Measurements from ENCODE around the gene MRPS10.
A peak's percentile ranks its signal among the peaks of the same experiment; 100 is the strongest.
"Not testable (repeated sequence)": the region's sequence is repeated elsewhere in the genome, so short reads cannot be mapped to it uniquely, and the experiment has no call there.

Gene MRPS10

DNA sequence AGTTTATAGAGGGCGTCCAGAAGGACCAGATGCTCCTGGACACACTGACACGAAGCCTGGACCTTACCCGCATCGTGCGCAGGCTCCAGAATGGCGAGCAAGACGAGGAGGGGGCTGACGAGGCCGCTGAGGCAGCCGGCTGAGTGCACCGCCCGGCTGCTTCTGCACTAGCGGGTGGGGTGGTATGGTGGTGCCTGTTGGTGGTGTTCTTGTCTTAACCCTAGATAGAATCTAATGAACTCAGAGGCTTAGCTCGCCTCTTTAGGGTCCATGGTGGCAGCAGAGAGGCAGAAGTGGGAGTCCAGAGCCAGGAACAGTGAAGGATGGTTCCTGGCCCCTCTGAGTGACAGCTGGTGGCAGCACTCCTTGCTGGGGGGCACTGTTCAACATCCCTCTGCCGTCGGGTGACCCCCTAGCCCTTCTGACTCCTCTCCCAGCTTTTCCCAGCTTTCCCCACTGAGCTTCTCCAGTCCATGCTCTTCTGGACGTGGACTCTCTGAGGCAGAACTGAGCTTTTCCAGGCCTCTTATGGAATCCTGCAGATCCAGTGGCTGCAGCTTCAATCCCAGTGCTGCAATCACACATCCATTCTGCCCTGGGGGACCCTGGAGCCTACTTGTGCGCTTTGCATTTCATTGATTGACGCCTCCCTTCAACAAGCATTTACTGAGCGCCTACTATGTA, 38.3 kb downstream of the MRPS10 start:
- DNase-seq (ENCODE audit: extremely low read depth, low read depth): no peak
- TF ChIP-seq, protein P1, sequence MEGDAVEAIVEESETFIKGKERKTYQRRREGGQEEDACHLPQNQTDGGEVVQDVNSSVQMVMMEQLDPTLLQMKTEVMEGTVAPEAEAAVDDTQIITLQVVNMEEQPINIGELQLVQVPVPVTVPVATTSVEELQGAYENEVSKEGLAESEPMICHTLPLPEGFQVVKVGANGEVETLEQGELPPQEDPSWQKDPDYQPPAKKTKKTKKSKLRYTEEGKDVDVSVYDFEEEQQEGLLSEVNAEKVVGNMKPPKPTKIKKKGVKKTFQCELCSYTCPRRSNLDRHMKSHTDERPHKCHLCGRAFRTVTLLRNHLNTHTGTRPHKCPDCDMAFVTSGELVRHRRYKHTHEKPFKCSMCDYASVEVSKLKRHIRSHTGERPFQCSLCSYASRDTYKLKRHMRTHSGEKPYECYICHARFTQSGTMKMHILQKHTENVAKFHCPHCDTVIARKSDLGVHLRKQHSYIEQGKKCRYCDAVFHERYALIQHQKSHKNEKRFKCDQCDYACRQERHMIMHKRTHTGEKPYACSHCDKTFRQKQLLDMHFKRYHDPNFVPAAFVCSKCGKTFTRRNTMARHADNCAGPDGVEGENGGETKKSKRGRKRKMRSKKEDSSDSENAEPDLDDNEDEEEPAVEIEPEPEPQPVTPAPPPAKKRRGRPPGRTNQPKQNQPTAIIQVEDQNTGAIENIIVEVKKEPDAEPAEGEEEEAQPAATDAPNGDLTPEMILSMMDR (IDR thresholded peaks at IDR 0.05; ENCODE audit: low read depth, low read length, missing control alignments): no peak
- H3K4me3 ChIP-seq (replicated peaks; ENCODE audit: low read depth, low read length): no peak overlapping the region

DNA sequence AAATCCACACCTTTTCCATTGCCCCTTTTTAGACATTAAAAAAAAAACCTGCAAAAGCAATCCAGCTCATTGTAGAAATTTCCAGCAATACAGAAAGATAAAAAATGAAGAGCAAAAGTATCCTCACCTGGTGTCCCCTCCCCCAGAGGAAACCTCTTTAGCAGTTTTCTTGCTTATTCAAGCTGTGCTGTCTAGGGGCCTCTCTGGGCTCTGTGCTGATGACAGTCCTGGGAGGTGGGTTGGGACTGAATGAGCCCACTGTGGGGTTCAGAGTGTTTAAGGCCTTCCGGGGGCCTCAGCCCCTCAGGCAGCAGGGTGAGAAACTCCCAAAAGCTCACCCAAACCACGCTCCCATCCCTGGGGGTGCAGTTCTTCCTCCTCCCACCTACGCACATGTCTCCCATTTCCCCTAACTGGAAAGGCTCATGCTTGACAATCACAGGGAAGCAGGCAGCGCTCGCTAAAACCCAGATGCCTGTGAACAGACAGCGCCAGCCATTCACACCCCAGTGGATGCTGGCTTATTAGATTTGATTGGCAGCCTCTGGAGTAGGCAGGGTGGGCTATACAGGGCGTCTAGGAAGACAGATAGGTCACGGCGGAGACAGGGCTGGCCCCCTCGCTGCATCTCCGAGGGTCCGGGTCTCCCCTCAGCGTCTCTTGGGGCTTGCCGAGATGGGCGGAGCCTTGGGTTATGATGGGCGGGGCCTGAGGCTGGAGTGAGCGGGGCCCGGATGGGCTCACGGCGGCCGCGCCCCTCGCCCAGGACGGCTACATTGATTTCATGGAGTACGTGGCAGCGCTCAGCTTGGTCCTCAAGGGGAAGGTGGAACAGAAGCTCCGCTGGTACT, 39.9 kb downstream of the MRPS10 start:
- TF ChIP-seq, protein P1 (IDR thresholded peaks at IDR 0.05; ENCODE audit: low read depth, low read length, missing control alignments): no peak
- no peak overlapping the region for H3K4me3 ChIP-seq (replicated peaks; ENCODE audit: low read depth, low read length)
- DNase-seq (ENCODE audit: extremely low read depth, low read depth): no peak

DNA sequence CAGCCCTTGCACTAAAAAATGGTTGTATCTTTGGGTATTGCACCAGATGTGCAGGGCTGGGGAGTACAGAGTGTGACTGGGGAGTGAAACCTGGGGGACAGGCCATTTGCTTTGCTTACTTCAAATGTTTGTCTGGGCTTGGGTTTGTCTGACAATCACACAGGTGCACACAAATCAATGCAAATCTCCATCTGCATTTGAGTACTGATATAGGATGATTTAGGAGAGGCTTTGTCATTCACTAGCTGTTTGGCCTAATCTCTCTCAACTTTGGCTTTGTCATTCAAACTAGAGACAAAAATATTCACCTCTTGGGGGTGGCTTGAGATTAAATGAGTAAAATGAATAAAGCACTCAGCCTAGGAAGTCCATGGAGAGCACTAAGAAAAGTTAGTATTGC, 40.7 kb downstream of the MRPS10 start:
- TF ChIP-seq, protein P1 (IDR thresholded peaks at IDR 0.05; ENCODE audit: low read depth, low read length, missing control alignments): no peak
- H3K4me3 ChIP-seq (replicated peaks; ENCODE audit: low read depth, low read length): no peak overlapping the region
- DNase-seq (ENCODE audit: extremely low read depth, low read depth): no peak

DNA sequence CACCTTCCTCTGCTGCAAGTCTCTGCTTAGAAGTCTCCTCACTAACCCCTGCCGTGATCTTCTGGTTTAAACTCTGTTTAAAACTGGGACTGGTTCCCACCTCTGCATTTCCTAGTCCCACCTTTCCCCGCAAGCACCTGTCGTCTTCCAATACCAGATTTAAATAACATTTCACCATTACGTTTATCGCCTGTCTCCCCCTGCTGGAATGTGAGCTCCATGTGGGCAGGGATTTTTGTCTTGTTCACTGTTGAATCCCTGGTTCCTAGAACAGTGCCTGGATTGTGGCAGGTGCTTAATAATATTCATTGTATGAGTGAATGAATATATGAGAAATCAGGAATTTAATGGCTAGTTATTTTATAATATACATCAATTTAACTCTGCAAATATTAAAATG, 41.8 kb downstream of the MRPS10 start:
- TF ChIP-seq, protein P1 (IDR thresholded peaks at IDR 0.05; ENCODE audit: low read depth, low read length, missing control alignments): peak; percentile 25
- no peak for DNase-seq (ENCODE audit: extremely low read depth, low read depth)
- no peak overlapping the region for H3K4me3 ChIP-seq (replicated peaks; ENCODE audit: low read depth, low read length)

DNA sequence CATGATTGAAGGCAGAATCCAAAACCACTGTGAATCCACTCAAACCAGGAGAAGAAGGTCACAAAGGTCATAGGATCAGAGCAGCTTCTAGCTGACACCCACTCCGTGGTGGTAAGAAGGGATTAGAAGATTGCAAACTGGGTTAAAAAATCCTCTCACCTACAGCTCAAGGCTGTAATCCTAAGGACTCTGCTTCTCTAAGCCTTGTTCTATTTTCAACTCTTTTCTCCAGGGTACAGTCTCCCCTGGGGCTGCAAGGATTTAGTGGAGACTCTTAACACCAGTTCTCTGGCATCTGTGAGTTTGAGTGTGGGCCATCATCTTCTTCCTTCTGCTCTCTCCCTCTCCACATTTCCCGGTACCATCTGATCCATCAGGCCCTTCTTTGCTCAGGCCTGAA, 44.6 kb downstream of the MRPS10 start, which contains the start of gene GUCA1A:
GUCA1A (plus strand) TSS at position 264 of the 400 bp plus-strand sequence. CDS start 250 bp downstream, outside the sequence.
- no peak for DNase-seq (ENCODE audit: extremely low read depth, low read depth)
- H3K4me3 ChIP-seq (replicated peaks; ENCODE audit: low read depth, low read length): no peak within 1 kb of the TSS
- TF ChIP-seq, protein P1 (IDR thresholded peaks at IDR 0.05; ENCODE audit: low read depth, low read length, missing control alignments): no peak

DNA sequence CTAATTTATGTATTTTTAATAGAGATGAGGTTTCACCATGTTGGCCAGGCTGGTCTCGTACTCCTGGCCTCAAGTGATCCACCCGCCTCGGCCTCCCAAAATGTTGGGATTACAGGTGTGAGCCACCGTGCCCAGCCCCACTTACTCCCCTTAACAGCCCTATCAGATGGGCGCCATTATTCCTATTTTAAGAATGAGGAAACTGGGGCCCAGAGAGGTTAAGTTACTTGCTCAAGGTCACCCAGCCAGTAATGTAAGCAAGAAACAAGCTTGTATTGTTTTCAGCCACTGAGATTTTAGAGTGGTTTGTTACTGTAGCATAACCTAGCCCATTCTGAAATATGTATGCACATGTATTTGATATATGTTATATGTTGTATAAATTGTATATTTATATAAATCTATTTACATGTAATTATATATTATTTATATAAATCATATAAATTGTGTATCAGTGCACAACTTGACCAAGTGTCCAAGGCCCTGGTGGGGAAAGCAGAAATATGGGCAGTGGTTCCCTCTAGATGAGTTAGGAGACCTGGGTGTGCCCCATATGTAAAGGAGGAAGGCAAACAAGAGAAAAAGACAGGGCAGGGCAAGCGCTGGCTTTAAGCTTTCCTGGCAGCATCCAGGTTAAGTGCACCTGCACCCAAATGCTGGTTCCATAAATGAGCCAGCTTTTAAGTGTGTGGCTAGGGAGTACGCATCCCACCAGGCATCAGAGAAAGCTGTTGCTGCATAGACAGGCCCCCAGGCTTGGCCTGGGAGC, 45.7 kb downstream of the MRPS10 start:
- TF ChIP-seq, protein P1 (IDR thresholded peaks at IDR 0.05; ENCODE audit: low read depth, low read length, missing control alignments): no peak
- DNase-seq (ENCODE audit: extremely low read depth, low read depth): no peak

DNA sequence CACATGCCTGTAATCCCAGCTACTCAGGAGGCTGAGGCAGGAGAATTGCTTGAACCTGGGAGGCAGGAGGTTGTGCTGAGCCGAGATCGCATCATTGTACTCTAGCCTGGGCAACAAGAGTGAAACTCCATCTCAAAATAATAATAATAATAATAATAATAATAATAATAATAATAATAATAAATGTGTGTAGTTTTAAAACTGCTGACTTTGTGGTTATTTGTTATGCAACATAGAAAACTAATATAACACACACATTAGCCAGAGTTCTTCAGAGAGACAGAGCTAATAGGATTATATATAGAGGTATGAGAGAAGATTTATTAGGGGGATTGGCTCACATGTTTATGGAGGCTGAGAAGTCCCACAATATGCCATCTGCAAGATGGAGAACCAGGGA, 47.9 kb downstream of the MRPS10 start:
- not testable (repeated sequence) for H3K4me3 ChIP-seq (replicated peaks; ENCODE audit: low read depth, low read length); DNase-seq (ENCODE audit: extremely low read depth, low read depth)

More for the DNA sequence above, 45.7 kb downstream of the MRPS10 start:
- no peak overlapping the region for H3K4me3 ChIP-seq (replicated peaks; ENCODE audit: low read depth, low read length)
